ENCODE results near the gene MTMR4. TPM values are rescaled to one million over a fixed set of nuclear protein-coding genes. Genes with fewer than 3 reads are reported as not detected.

The MTMR4 gene
- polyA plus RNA-seq, 1 donor from 2014 or later = 124 TPM

DNA sequence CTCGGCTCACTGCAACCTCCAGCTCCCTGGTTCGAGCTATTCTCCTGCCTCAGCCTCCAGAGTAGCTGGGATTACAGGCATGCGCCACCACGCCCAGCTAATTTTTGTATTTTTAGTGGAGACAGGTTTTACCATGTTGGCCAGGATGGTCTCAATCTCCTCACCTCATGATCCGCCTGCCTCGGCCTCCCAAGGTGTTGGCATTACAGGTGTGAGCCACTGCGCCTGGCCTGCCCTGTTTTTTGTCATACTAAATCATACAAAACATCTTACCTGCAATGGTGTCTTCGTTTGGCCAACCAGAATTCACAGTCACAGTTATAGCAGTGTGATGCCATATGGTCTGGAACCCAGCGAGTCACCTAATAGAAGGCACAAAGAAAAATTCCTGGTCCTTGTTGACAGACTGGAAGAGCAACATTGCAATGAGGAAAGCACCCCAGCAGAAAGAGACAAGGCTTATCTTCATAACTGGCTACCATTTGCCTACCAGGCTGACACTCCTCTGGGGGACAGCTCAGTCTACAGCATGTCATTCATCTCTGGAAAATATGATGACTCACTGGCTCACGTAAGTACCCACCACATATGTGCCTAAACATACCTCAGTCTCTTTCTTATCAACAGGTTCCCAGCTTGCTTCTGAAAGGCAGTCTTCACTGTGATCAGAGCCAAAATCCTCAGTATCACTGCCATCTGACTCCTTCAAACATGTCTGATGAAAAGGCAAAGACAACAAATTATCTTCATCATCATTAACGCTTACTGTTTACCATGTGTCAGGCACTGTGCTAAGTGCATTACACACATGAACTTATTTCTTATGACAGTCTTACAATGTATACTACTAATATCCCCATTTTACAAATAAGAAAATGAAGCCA, 22.0 kb downstream of the MTMR4 start:
- peaks cover 10% of the 10 kb centered on the region for H3K36me3 ChIP-seq (ENCODE audit: insufficient read depth, low read length)
- no peak overlapping the region for H3K27ac ChIP-seq (ENCODE audit: low read length)
- no peak overlapping the region for H3K9ac ChIP-seq (ENCODE audit: low read length)
- peaks cover 7% of the 10 kb centered on the region for H4K20me1 ChIP-seq (ENCODE audit: insufficient read depth)
- no peak overlapping the region for H2AFZ ChIP-seq (ENCODE audit: low read depth, low read length)
- H3K9me3 ChIP-seq (ENCODE audit: low read length) = no peaks in the 10 kb centered on the region
- TF ChIP-seq EP300 (conservative IDR thresholded peaks at IDR 0.05; ENCODE audit: poor library complexity, severe bottlenecking) (no peak), RAD21 (conservative IDR thresholded peaks at IDR 0.05) (no peak), POLR2AphosphoS5 (IDR thresholded peaks at IDR 0.05) (no peak), EZH2 (IDR thresholded peaks at IDR 0.05; ENCODE audit: borderline replicate concordance, insufficient read depth, low read length, poor library complexity, severe bottlenecking) (no peak), TAF1 (IDR thresholded peaks at IDR 0.05; ENCODE audit: low read depth) (no peak), SMC3 (conservative IDR thresholded peaks at IDR 0.05; ENCODE audit: poor library complexity) (no peak), MXI1 (conservative IDR thresholded peaks at IDR 0.05; ENCODE audit: poor library complexity, severe bottlenecking) (no peak)
- TF ChIP-seq, protein P1, sequence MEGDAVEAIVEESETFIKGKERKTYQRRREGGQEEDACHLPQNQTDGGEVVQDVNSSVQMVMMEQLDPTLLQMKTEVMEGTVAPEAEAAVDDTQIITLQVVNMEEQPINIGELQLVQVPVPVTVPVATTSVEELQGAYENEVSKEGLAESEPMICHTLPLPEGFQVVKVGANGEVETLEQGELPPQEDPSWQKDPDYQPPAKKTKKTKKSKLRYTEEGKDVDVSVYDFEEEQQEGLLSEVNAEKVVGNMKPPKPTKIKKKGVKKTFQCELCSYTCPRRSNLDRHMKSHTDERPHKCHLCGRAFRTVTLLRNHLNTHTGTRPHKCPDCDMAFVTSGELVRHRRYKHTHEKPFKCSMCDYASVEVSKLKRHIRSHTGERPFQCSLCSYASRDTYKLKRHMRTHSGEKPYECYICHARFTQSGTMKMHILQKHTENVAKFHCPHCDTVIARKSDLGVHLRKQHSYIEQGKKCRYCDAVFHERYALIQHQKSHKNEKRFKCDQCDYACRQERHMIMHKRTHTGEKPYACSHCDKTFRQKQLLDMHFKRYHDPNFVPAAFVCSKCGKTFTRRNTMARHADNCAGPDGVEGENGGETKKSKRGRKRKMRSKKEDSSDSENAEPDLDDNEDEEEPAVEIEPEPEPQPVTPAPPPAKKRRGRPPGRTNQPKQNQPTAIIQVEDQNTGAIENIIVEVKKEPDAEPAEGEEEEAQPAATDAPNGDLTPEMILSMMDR (IDR thresholded peaks at IDR 0.05; ENCODE audit: poor library complexity, severe bottlenecking) = no peak
- TF ChIP-seq, protein P2, sequence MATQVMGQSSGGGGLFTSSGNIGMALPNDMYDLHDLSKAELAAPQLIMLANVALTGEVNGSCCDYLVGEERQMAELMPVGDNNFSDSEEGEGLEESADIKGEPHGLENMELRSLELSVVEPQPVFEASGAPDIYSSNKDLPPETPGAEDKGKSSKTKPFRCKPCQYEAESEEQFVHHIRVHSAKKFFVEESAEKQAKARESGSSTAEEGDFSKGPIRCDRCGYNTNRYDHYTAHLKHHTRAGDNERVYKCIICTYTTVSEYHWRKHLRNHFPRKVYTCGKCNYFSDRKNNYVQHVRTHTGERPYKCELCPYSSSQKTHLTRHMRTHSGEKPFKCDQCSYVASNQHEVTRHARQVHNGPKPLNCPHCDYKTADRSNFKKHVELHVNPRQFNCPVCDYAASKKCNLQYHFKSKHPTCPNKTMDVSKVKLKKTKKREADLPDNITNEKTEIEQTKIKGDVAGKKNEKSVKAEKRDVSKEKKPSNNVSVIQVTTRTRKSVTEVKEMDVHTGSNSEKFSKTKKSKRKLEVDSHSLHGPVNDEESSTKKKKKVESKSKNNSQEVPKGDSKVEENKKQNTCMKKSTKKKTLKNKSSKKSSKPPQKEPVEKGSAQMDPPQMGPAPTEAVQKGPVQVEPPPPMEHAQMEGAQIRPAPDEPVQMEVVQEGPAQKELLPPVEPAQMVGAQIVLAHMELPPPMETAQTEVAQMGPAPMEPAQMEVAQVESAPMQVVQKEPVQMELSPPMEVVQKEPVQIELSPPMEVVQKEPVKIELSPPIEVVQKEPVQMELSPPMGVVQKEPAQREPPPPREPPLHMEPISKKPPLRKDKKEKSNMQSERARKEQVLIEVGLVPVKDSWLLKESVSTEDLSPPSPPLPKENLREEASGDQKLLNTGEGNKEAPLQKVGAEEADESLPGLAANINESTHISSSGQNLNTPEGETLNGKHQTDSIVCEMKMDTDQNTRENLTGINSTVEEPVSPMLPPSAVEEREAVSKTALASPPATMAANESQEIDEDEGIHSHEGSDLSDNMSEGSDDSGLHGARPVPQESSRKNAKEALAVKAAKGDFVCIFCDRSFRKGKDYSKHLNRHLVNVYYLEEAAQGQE (IDR thresholded peaks at IDR 0.05; ENCODE audit: borderline replicate concordance) = no peak
- H3K4me2 ChIP-seq (ENCODE audit: low read length) = no peak overlapping the region
- H3F3A ChIP-seq (ENCODE audit: insufficient read depth, low read length, poor library complexity, severe bottlenecking) = no peaks in the 10 kb centered on the region
- H3K9me2 ChIP-seq (ENCODE audit: insufficient read depth, low read length) = no peaks in the 10 kb centered on the region
- no peaks in the 10 kb centered on the region for H3K27me3 ChIP-seq (ENCODE audit: insufficient read depth, low read depth, low read length)
- no peak overlapping the region for H3K4me3 ChIP-seq (ENCODE audit: low read length)
- H3K79me2 ChIP-seq (replicated peaks; ENCODE audit: insufficient read depth, low read length) = peaks cover 6% of the 10 kb centered on the region

DNA sequence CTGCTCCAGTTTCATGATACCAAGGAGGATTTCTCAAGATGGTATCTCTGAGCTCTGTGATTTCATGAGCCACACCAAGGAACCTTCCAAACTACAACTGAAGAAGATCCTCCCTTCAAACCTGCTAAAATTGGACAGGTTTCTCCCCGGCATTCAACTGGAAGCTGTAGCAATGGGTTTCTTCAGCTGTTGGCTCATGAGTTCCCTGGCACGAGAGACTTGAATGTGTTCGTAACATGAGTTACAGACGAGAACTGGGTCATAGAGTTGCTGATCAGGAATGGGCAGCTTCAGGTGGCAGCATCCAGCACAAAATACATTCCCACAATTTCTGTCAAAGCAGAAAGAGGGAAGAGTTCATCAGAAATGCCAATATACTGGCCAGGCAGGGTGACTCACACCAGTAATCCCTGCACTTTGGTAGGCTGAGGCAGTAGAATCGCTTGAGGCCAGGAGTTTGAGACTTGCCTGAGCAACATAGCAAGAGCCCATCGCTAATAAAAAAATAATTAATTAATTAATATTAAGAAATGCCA, 22.9 kb downstream of the MTMR4 start:
- H3K4me2 ChIP-seq (ENCODE audit: low read length) = no peak overlapping the region
- no peak overlapping the region for H3K9ac ChIP-seq (ENCODE audit: low read length)
- no peaks in the 10 kb centered on the region for H3F3A ChIP-seq (ENCODE audit: insufficient read depth, low read length, poor library complexity, severe bottlenecking)
- TF ChIP-seq EZH2 (IDR thresholded peaks at IDR 0.05; ENCODE audit: borderline replicate concordance, insufficient read depth, low read length, poor library complexity, severe bottlenecking) = no peak
- no peak for TF ChIP-seq SMC3 (conservative IDR thresholded peaks at IDR 0.05; ENCODE audit: poor library complexity)
- TF ChIP-seq MXI1 (conservative IDR thresholded peaks at IDR 0.05; ENCODE audit: poor library complexity, severe bottlenecking) = no peak
- no peak for TF ChIP-seq POLR2AphosphoS5 (IDR thresholded peaks at IDR 0.05)
- no peak for TF ChIP-seq TAF1 (IDR thresholded peaks at IDR 0.05; ENCODE audit: low read depth)
- no peak for TF ChIP-seq EP300 (conservative IDR thresholded peaks at IDR 0.05; ENCODE audit: poor library complexity, severe bottlenecking)
- no peak for TF ChIP-seq RAD21 (conservative IDR thresholded peaks at IDR 0.05)
- TF ChIP-seq, protein P1 (IDR thresholded peaks at IDR 0.05; ENCODE audit: poor library complexity, severe bottlenecking) = no peak
- TF ChIP-seq, protein P2 (IDR thresholded peaks at IDR 0.05; ENCODE audit: borderline replicate concordance) = no peak
- H3K9me3 ChIP-seq (ENCODE audit: low read length) = no peaks in the 10 kb centered on the region
- H4K20me1 ChIP-seq (ENCODE audit: insufficient read depth) = peaks cover 7% of the 10 kb centered on the region
- H3K9me2 ChIP-seq (ENCODE audit: insufficient read depth, low read length) = no peaks in the 10 kb centered on the region
- H3K27ac ChIP-seq (ENCODE audit: low read length) = no peak overlapping the region
- H3K79me2 ChIP-seq (replicated peaks; ENCODE audit: insufficient read depth, low read length) = peaks cover 6% of the 10 kb centered on the region
- H2AFZ ChIP-seq (ENCODE audit: low read depth, low read length) = no peak overlapping the region
- H3K36me3 ChIP-seq (ENCODE audit: insufficient read depth, low read length) = peaks cover 2% of the 10 kb centered on the region
- no peaks in the 10 kb centered on the region for H3K27me3 ChIP-seq (ENCODE audit: insufficient read depth, low read depth, low read length)
- H3K4me3 ChIP-seq (ENCODE audit: low read length) = no peak overlapping the region

Data from neural cell (in vitro differentiated cells).